Gastroesophageal sphincter (tissue), 4 donors: Measurements from ENCODE around the gene RASGRP4. TPM values are rescaled to one million over a fixed set of nuclear protein-coding genes. Genes with fewer than 3 reads are reported as not detected.

ENCODE experiments used
- ATAC-seq: fragments of 150-250 bp; one replicate; pipeline ENCODE4 v1.9.1; 2016; ENCODE audit warnings: mild to moderate bottlenecking, moderate library complexity
- H3K27ac ChIP-seq, 4 donors: fragments of 200-600 bp; sonication (generic) in 3 of 4; 1 replicate in 3 of 4; 2 replicates in 1 of 4; pipeline ENCODE4 v1.5.1; 2016 to 2019
- H3K27me3 ChIP-seq: fragments of 200-600 bp; sonication (generic); one replicate; pipeline ENCODE4 v1.5.1; 2019
- H3K36me3 ChIP-seq, 2 donors: fragments of 200-600 bp; sonication (generic); one replicate each; pipeline ENCODE4 v1.5.1; 2019; ENCODE audit warnings: control low read depth in 1 of 2
- H3K4me1 ChIP-seq, 3 donors: fragments of 200-600 bp; sonication (generic); 1 replicate in 2 of 3; 2 replicates in 1 of 3; pipeline ENCODE4 v1.5.1; 2016 to 2019; ENCODE audit warnings: control low read depth in 2 of 3
- H3K4me3 ChIP-seq, 2 donors: fragments of 200-600 bp; sonication (generic); one replicate each; pipeline ENCODE4 v1.5.1; 2019; ENCODE audit warnings: mild to moderate bottlenecking in 1 of 2, moderate library complexity in 1 of 2
- H3K9me3 ChIP-seq, 3 donors: fragments of 200-600 bp; sonication (generic); one replicate each; pipeline ENCODE4 v1.5.1; 2017 to 2019; ENCODE audit warnings: control low read depth in 2 of 3
- EP300 ChIP-seq: sonication (generic); formaldehyde crosslinking; IDR thresholded peaks from one replicate; pipeline ENCODE4 v1.6.1; 2017; ENCODE audit warnings: antibody characterized with exemption, mild to moderate bottlenecking
- POLR2A ChIP-seq, 2 donors: fragments of 450-650 bp; IDR thresholded peaks; one replicate each; pipeline ENCODE4 v1.6.1; 2017; ENCODE audit warnings: antibody characterized with exemption in 2 of 2, mild to moderate bottlenecking in 2 of 2, moderate library complexity in 1 of 2
- POLR2AphosphoS5 ChIP-seq: sonication (generic); formaldehyde crosslinking; IDR thresholded peaks from one replicate; pipeline ENCODE4 v1.6.1; 2017; ENCODE audit warnings: antibody characterized with exemption
- WGBS, 2 donors: methylation state at CpG; one replicate each; pipeline ENCODE4 v1.1.5; 2018; ENCODE audit warnings: low coverage in 1 of 2; 5-methylcytosine and 5-hydroxymethylcytosine counted together
- total RNA-seq, 4 donors: library from RNA; depleted of rRNA; stranded (reverse); fragments of >200 nt; gene quantifications; one replicate each; pipeline ENCODE4 v1.1.0, GENCODE V29; 2016
- TF ChIP-seq, protein P1 (sequence below), 4 experiments: fragments of 200-600 bp in 2 of 4; fragments of 450-650 bp in 2 of 4; sonication (generic) in 1 of 4; IDR thresholded peaks; one replicate each; pipeline ENCODE4 v1.5.1; 2017 to 2019; ENCODE audit warnings: antibody characterized with exemption in 4 of 4, mild to moderate bottlenecking in 2 of 4, moderate library complexity in 2 of 4

The RASGRP4 gene
- total RNA-seq, 4 donors from 2014 or later: 1.2 to 4.7 (median 4.0) TPM

DNA sequence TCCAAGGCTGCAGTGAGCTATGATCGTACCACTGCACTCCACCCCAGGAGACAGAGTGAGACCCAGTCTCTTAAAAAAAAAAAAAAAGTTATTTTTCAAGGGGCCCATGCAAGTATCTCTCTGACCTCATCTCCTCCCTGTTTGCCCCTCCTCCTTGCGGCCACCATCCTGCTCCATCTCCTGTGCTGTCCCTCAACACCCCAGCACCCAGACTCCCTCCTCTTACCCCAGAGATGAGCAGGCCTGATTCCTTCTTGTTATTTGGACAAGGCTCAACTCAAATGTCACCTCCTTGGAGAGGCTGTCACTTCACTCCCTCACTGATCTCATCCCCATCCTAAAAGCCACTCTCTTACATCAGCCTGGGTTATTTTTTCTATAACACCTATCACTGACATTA is 11.9 kb upstream of the RASGRP4 start:
- Histone ChIP-seq H3K4me3 (no peak overlapping the region), H3K4me1 (peaks cover 0 to 8% (median 0%) of the 10 kb centered on the region in 3 donors), H3K36me3 (no peaks in the 10 kb centered on the region), H3K9me3 (no peaks in the 10 kb centered on the region), H3K27me3 (peaks cover 91% of the 10 kb centered on the region), H3K27ac (no peak overlapping the region)
- no peak for ATAC-seq
- WGBS, 2 donors: 33 to 83% methylated on average over 1 to 2 of the region's 2 CpGs
- no peak for TF ChIP-seq POLR2A (IDR thresholded peaks at IDR 0.05)
- TF ChIP-seq POLR2AphosphoS5: no peak
- TF ChIP-seq EP300: no peak
- TF ChIP-seq, protein P1, sequence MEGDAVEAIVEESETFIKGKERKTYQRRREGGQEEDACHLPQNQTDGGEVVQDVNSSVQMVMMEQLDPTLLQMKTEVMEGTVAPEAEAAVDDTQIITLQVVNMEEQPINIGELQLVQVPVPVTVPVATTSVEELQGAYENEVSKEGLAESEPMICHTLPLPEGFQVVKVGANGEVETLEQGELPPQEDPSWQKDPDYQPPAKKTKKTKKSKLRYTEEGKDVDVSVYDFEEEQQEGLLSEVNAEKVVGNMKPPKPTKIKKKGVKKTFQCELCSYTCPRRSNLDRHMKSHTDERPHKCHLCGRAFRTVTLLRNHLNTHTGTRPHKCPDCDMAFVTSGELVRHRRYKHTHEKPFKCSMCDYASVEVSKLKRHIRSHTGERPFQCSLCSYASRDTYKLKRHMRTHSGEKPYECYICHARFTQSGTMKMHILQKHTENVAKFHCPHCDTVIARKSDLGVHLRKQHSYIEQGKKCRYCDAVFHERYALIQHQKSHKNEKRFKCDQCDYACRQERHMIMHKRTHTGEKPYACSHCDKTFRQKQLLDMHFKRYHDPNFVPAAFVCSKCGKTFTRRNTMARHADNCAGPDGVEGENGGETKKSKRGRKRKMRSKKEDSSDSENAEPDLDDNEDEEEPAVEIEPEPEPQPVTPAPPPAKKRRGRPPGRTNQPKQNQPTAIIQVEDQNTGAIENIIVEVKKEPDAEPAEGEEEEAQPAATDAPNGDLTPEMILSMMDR (IDR thresholded peaks at IDR 0.05): no peak

DNA sequence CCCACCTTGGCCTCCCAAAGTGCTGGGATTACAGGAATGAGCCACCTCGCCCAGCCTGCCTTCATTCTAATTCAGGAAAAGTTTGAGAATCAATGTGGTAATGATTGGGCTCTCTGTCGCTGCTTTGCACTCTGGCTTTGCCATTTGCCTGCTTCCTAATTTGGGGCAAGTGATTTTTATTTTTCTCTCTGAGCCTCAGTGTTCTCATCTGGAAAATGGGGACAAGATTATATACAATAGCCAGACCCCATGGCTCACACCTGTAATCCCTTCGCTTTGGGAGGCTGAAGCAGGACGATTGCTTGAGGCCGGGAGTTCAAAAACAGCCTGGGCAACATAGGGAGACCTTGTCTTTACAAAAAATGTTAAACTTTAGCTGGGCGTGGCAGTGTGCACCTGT is 11.3 kb upstream of the RASGRP4 start:
- H3K36me3 ChIP-seq: no peaks in the 10 kb centered on the region
- WGBS, 2 donors: 90% methylated on average over 1 to 5 of the region's 6 CpGs
- peaks cover 0 to 8% (median 0%) of the 10 kb centered on the region in 3 donors for H3K4me1 ChIP-seq

DNA sequence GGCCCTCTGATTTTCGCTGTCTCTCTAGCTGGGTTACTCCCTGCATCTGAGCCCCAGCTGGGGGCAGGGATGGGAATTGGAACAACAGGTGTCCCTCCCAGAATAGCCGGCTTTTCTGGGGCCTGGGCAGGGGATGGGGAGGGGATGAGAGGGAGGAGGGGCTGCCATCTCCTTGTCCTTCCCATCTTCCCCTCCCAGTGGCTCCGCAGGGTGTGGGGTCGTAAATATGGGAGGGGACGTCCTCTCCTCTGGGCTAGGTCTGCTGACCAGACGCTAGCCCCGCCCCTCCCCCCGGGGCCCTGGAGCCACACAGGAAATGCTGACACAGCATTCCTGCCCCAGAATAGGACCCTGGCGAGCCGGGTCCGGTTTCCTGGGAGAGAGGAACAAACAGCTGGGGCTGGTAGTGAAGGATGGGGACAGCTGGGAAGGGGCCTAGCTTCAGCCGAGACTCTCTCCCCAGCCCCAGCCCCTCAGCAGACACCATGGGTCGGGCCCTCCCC is 8.6 kb upstream of the RASGRP4 start:
- H3K9me3 ChIP-seq: no peaks in the 10 kb centered on the region
- ATAC-seq: no peak
- TF ChIP-seq EP300 (no peak), POLR2A (IDR thresholded peaks at IDR 0.05) (no peak), POLR2AphosphoS5 (no peak)
- TF ChIP-seq, protein P1 (IDR thresholded peaks at IDR 0.05): no peak
- H3K27me3 ChIP-seq: peaks cover 84% of the 10 kb centered on the region
- 15 to 18% methylated on average over 2 to 4 of the region's 13 CpGs for WGBS, 2 donors
- peak overlapping the region in 1 of 2 donors; percentile 35 for H3K4me3 ChIP-seq
- peaks cover 0 to 8% (median 0%) of the 10 kb centered on the region in 3 donors for H3K4me1 ChIP-seq
- H3K27ac ChIP-seq: no peak overlapping the region
- no peaks in the 10 kb centered on the region for H3K36me3 ChIP-seq

More for the DNA sequence above, 11.3 kb upstream of the RASGRP4 start:
- Histone ChIP-seq H3K27me3 (peaks cover 91% of the 10 kb centered on the region), H3K9me3 (no peaks in the 10 kb centered on the region), H3K27ac (no peak overlapping the region), H3K4me3 (no peak overlapping the region)
- TF ChIP-seq, protein P1 (IDR thresholded peaks at IDR 0.05): no peak
- TF ChIP-seq POLR2A (IDR thresholded peaks at IDR 0.05) (no peak), EP300 (no peak), POLR2AphosphoS5 (no peak)
- ATAC-seq: no peak

DNA sequence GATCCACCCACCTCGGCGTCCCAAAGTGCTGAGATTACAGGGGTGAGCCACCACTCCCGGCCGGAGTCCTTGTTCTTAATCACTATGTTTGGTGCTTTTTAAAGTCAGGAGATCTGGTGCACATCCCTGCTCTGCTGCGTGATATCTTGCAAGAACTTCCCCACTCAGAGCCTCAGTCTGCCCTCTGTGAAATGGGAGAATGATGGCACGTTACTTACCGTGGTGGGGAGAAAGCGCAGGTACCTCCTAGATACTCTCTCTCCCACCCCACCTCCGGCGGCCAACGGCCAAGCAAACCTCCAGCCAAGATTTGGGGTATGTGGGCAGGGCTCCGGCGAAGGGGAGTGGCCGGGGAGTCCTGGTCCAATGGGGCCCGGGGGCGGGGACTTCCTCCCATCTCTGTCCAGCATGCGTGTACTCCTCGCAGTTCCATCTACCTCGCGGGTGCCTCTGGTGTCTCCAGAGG is 7.3 kb upstream of the RASGRP4 start, which contains the start of gene RYR1:
TSS of gene RYR1 (plus strand) at position 424 of the 466 bp plus-strand sequence. CDS start 139 bp downstream, outside the sequence.
- ATAC-seq: peak; percentile 68
- Histone ChIP-seq H3K4me3 (peak within 1 kb of the TSS in 1 of 2 donors; percentile 35), H3K36me3 (no peaks in the 10 kb centered on the region), H3K9me3 (no peaks in the 10 kb centered on the region), H3K4me1 (peaks cover 0 to 8% (median 0%) of the 10 kb centered on the region in 3 donors), H3K27me3 (peaks cover 73% of the 10 kb centered on the region), H3K27ac (no peak within 1 kb of the TSS)
- WGBS, 2 donors: 0 to 34% methylated on average over 6 to 15 of the region's 20 CpGs
- TF ChIP-seq, protein P1 (IDR thresholded peaks at IDR 0.05): no peak
- TF ChIP-seq POLR2AphosphoS5 (no peak), EP300 (no peak), POLR2A (IDR thresholded peaks at IDR 0.05) (no peak)

GRCh38 chr19:38430931-38431330 is 4.9 kb upstream of the RASGRP4 start:
- TF ChIP-seq POLR2A (IDR thresholded peaks at IDR 0.05) (no peak), EP300 (no peak), POLR2AphosphoS5 (no peak)
- TF ChIP-seq, protein P1 (IDR thresholded peaks at IDR 0.05): no peak
- H3K4me3 ChIP-seq: no peak overlapping the region
- ATAC-seq: no peak
- no peaks in the 10 kb centered on the region for H3K36me3 ChIP-seq
- 85 to 89% methylated on average over 4 to 7 of the region's 7 CpGs for WGBS, 2 donors
- H3K27me3 ChIP-seq: peaks cover 63% of the 10 kb centered on the region
- H3K9me3 ChIP-seq: no peaks in the 10 kb centered on the region
- no peak overlapping the region for H3K27ac ChIP-seq
- peaks cover 0 to 8% (median 0%) of the 10 kb centered on the region in 3 donors for H3K4me1 ChIP-seq
